ENCODE results near the gene CELA3A.

The CELA3A gene, protein sequence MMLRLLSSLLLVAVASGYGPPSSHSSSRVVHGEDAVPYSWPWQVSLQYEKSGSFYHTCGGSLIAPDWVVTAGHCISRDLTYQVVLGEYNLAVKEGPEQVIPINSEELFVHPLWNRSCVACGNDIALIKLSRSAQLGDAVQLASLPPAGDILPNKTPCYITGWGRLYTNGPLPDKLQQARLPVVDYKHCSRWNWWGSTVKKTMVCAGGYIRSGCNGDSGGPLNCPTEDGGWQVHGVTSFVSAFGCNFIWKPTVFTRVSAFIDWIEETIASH

DNA sequence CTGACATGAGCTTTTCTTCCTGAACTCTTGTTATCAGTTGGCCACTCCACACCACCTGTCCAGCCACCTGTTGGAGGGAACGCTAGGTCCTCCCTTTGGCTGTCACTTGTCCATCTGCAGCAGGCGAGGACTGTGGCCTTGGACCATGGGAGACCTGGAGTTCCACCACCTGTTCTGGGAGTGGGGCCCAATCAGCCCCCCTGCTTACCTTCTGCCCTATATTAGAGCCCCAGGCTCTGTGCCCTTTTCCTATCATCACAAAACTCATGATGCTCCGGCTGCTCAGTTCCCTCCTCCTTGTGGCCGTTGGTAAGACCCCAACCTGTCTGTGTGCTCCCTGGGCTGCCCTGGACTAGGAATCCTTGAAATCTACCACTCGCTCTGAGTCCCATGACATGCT, at the start of gene CELA3A:
Gene CELA3A (plus strand): TSS at position 249 of the 400 bp plus-strand sequence. CDS start 18 bp downstream, at position 267.
- no peak for DNase-seq (ENCODE audit: low read depth)
- H3K4me3 ChIP-seq (ENCODE audit: low read length): no peak within 1 kb of the TSS
- TF ChIP-seq, protein P1, sequence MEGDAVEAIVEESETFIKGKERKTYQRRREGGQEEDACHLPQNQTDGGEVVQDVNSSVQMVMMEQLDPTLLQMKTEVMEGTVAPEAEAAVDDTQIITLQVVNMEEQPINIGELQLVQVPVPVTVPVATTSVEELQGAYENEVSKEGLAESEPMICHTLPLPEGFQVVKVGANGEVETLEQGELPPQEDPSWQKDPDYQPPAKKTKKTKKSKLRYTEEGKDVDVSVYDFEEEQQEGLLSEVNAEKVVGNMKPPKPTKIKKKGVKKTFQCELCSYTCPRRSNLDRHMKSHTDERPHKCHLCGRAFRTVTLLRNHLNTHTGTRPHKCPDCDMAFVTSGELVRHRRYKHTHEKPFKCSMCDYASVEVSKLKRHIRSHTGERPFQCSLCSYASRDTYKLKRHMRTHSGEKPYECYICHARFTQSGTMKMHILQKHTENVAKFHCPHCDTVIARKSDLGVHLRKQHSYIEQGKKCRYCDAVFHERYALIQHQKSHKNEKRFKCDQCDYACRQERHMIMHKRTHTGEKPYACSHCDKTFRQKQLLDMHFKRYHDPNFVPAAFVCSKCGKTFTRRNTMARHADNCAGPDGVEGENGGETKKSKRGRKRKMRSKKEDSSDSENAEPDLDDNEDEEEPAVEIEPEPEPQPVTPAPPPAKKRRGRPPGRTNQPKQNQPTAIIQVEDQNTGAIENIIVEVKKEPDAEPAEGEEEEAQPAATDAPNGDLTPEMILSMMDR (IDR thresholded peaks at IDR 0.05; ENCODE audit: insufficient read depth, low read depth, low read length, missing control alignments): no peak

GRCh38 chr1:21952786-21953520, 48.5 kb upstream of the CELA3A start:
- TF ChIP-seq, protein P1 (IDR thresholded peaks at IDR 0.05; ENCODE audit: insufficient read depth, low read depth, low read length, missing control alignments): no peak
- H3K4me3 ChIP-seq (ENCODE audit: low read length): no peak overlapping the region
- DNase-seq (ENCODE audit: low read depth): no peak

- no peak overlapping the region for H3K4me3 ChIP-seq (ENCODE audit: low read length)
- DNase-seq (ENCODE audit: low read depth): no peak
- TF ChIP-seq, protein P1 (IDR thresholded peaks at IDR 0.05; ENCODE audit: insufficient read depth, low read depth, low read length, missing control alignments): no peak
Observed at GRCh38 chr1:21955058-21955457, 46.4 kb upstream of the CELA3A start.

DNA sequence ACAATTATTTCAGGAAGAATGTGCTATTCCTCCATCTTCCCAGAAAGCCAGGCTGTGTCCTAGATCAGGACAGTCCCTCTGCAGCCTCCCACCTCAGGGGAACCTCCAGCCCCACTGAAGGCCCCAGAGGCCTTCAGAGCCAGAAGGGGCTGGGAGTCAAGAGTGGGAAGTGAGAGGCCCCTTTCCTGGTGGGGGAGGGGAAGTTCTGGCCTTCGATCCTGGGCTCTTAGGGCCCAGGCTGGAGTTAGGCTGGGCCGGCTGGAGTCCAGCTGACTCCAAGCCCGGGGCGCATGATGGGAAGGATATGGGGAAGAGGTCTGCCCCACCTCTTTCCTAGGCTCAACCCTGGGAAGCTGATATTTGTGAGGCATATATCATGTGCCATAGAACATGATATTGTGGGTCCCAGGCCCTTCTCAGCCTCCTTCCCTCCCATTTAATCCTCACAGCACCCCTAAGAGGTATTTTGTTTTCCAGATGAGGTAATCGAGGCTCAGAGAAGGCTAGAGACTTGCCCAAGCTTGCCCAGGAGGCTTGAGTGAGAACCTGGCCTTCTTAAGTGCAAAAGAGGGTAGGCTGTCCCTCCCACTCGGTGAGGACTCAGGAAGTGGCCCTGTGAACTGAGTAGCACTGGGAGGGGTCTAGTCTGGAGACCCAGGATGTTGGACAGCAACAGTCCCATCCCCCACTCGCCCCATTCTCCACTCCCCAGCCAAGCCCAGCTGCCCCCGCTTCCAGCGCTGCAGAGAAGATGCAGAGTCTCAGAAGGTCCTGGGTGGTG, 45.8 kb upstream of the CELA3A start:
- TF ChIP-seq, protein P1 (IDR thresholded peaks at IDR 0.05; ENCODE audit: insufficient read depth, low read depth, low read length, missing control alignments): no peak
- DNase-seq (ENCODE audit: low read depth): peak; percentile 92
- H3K4me3 ChIP-seq (ENCODE audit: low read length): no peak overlapping the region

- TF ChIP-seq, protein P1 (IDR thresholded peaks at IDR 0.05; ENCODE audit: insufficient read depth, low read depth, low read length, missing control alignments): peak; percentile 7
- DNase-seq (ENCODE audit: low read depth): peak; percentile 98
- no peak overlapping the region for H3K4me3 ChIP-seq (ENCODE audit: low read length)
Observed at GRCh38 chr1:21956720-21957552, 44.5 kb upstream of the CELA3A start.

- TF ChIP-seq, protein P1 (IDR thresholded peaks at IDR 0.05; ENCODE audit: insufficient read depth, low read depth, low read length, missing control alignments): no peak
Observed at GRCh38 chr1:21961337-21961736, 40.1 kb upstream of the CELA3A start.

More at GRCh38 chr1:21961337-21961736, 40.1 kb upstream of the CELA3A start:
- no peak overlapping the region for H3K4me3 ChIP-seq (ENCODE audit: low read length)
- DNase-seq (ENCODE audit: low read depth): no peak
